Measurements from ENCODE around the gene NUP43.

DNA sequence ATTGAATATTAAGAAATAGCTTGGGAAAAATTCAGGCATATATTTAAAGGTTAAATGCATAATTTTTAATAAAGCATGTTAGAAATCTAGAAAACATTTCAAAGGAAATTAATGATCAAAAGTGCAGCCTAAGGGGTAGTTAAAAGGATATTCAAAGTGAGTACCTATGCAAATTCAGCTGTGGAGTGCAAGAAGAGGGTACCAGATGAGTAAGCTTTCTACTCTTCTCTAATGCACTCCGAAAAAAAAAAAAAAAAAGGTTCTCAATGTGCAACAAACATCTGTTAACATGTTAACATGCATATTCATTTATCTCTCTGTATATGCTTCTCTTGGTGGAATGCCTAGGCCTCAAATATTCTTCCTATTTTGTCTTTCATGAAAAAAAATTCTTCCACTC, 65.8 kb downstream of the NUP43 start:
- TF ChIP-seq KDM1A (IDR thresholded peaks at IDR 0.05; ENCODE audit: borderline replicate concordance) (no peak), SUZ12 (IDR thresholded peaks at IDR 0.05; ENCODE audit: unreplicated experiment) (no peak), PML (IDR thresholded peaks at IDR 0.05; ENCODE audit: low read length) (no peak), CTCF (IDR thresholded peaks at IDR 0.05 in 2 of 3, conservative IDR thresholded peaks at IDR 0.05 in 1 of 3; ENCODE audit: control insufficient read depth in 2 of 3, extremely low read depth in 1 of 3, insufficient read depth in 1 of 3, low read depth in 3 of 3, low read length in 3 of 3) (no peak), KAT2A (conservative IDR thresholded peaks at IDR 0.05; ENCODE audit: control insufficient read depth, low read depth, low read length) (no peak), NR2F1 (conservative IDR thresholded peaks at IDR 0.05) (no peak), EED (IDR thresholded peaks at IDR 0.05; ENCODE audit: low read depth) (no peak), CHD1 (IDR thresholded peaks at IDR 0.05; ENCODE audit: low read depth, low read length) (no peak), POLR2A (IDR thresholded peaks at IDR 0.05; ENCODE audit: low read depth, low read length) (no peak), ESRRA (IDR thresholded peaks at IDR 0.05; ENCODE audit: low read length) (no peak), RAD21 (IDR thresholded peaks at IDR 0.05; ENCODE audit: insufficient read depth, low read depth, low read length) (no peak)
- TF ChIP-seq, protein P1, sequence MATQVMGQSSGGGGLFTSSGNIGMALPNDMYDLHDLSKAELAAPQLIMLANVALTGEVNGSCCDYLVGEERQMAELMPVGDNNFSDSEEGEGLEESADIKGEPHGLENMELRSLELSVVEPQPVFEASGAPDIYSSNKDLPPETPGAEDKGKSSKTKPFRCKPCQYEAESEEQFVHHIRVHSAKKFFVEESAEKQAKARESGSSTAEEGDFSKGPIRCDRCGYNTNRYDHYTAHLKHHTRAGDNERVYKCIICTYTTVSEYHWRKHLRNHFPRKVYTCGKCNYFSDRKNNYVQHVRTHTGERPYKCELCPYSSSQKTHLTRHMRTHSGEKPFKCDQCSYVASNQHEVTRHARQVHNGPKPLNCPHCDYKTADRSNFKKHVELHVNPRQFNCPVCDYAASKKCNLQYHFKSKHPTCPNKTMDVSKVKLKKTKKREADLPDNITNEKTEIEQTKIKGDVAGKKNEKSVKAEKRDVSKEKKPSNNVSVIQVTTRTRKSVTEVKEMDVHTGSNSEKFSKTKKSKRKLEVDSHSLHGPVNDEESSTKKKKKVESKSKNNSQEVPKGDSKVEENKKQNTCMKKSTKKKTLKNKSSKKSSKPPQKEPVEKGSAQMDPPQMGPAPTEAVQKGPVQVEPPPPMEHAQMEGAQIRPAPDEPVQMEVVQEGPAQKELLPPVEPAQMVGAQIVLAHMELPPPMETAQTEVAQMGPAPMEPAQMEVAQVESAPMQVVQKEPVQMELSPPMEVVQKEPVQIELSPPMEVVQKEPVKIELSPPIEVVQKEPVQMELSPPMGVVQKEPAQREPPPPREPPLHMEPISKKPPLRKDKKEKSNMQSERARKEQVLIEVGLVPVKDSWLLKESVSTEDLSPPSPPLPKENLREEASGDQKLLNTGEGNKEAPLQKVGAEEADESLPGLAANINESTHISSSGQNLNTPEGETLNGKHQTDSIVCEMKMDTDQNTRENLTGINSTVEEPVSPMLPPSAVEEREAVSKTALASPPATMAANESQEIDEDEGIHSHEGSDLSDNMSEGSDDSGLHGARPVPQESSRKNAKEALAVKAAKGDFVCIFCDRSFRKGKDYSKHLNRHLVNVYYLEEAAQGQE (IDR thresholded peaks at IDR 0.05; ENCODE audit: low read depth, low read length): no peak
- TF ChIP-seq, protein P2, sequence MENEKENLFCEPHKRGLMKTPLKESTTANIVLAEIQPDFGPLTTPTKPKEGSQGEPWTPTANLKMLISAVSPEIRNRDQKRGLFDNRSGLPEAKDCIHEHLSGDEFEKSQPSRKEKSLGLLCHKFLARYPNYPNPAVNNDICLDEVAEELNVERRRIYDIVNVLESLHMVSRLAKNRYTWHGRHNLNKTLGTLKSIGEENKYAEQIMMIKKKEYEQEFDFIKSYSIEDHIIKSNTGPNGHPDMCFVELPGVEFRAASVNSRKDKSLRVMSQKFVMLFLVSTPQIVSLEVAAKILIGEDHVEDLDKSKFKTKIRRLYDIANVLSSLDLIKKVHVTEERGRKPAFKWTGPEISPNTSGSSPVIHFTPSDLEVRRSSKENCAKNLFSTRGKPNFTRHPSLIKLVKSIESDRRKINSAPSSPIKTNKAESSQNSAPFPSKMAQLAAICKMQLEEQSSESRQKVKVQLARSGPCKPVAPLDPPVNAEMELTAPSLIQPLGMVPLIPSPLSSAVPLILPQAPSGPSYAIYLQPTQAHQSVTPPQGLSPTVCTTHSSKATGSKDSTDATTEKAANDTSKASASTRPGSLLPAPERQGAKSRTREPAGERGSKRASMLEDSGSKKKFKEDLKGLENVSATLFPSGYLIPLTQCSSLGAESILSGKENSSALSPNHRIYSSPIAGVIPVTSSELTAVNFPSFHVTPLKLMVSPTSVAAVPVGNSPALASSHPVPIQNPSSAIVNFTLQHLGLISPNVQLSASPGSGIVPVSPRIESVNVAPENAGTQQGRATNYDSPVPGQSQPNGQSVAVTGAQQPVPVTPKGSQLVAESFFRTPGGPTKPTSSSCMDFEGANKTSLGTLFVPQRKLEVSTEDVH (IDR thresholded peaks at IDR 0.05; ENCODE audit: low read depth, partially characterized antibody): no peak

All from GM12878 (cell line).